HepG2 (cell line): ENCODE data around the gene INO80C. TPM values are rescaled to one million over a fixed set of nuclear protein-coding genes. Genes with fewer than 3 reads are reported as not detected.

Experiments used
- CAMTA2 ChIP-seq: sonication (generic); formaldehyde crosslinking; IDR thresholded peaks from 2 replicates; pipeline ENCODE4 v1.4.0; 2020; ENCODE audit warnings: mild to moderate bottlenecking, missing genetic modification reagents, borderline replicate concordance
- DBP ChIP-seq: sonication (generic); formaldehyde crosslinking; IDR thresholded peaks from 2 replicates; pipeline ENCODE4 v1.4.0; 2020; ENCODE audit warnings: missing genetic modification reagents; ENCODE audit errors: not compliant biosample characterization
- HES4 ChIP-seq: sonication (generic); formaldehyde crosslinking; IDR thresholded peaks from 2 replicates; pipeline ENCODE4 v1.9.0; 2021; ENCODE audit warnings: mild to moderate bottlenecking, missing genetic modification reagents, borderline replicate concordance
- HNF4A ChIP-seq: sonication (generic); formaldehyde crosslinking; IDR thresholded peaks from 2 replicates; pipeline ENCODE4 v1.4.0; 2020; ENCODE audit warnings: missing genetic modification reagents
- HNRNPK ChIP-seq: fragments of 200-400 bp; formaldehyde crosslinking; IDR thresholded peaks from 2 replicates; pipeline ENCODE4 v1.6.1; 2018; ENCODE audit warnings: low read length, low read depth, moderate library complexity, mild to moderate bottlenecking; ENCODE audit not compliant: poor library complexity, severe bottlenecking
- HNRNPLL ChIP-seq: fragments of 200-400 bp; formaldehyde crosslinking; IDR thresholded peaks from 2 replicates; pipeline ENCODE4 v1.6.1; 2017; ENCODE audit warnings: mild to moderate bottlenecking, low read depth, low read length; ENCODE audit not compliant: poor library complexity, severe bottlenecking
- IKZF4 ChIP-seq: sonication (generic); formaldehyde crosslinking; IDR thresholded peaks from 2 replicates; pipeline ENCODE4 v1.5.1; 2020; ENCODE audit warnings: borderline replicate concordance, mild to moderate bottlenecking, low read depth, missing genetic modification reagents; ENCODE audit errors: not compliant biosample characterization
- KDM6A ChIP-seq: IDR thresholded peaks from 2 replicates; pipeline ENCODE4 v1.6.1; 2016; ENCODE audit warnings: low read depth
- MAFG ChIP-seq: sonication (generic); formaldehyde crosslinking; IDR thresholded peaks from 2 replicates; pipeline ENCODE4 v1.5.1; 2020; ENCODE audit warnings: mild to moderate bottlenecking, missing genetic modification reagents
- MIER3 ChIP-seq: IDR thresholded peaks from 2 replicates; pipeline ENCODE4 v1.6.1; 2016; ENCODE audit warnings: missing compliant biosample characterization, borderline replicate concordance
- NFE2L1 ChIP-seq: sonication (generic); formaldehyde crosslinking; IDR thresholded peaks from 2 replicates; pipeline ENCODE4 v1.4.0; 2020; ENCODE audit warnings: missing genetic modification reagents, mild to moderate bottlenecking, borderline replicate concordance
- NKX3-1 ChIP-seq: sonication (generic); formaldehyde crosslinking; IDR thresholded peaks from 2 replicates; pipeline ENCODE4 v1.5.0; 2020; ENCODE audit warnings: missing genetic modification reagents
- POGK ChIP-seq: sonication (generic); formaldehyde crosslinking; conservative IDR thresholded peaks from 2 replicates; pipeline ENCODE4 v1.8.0; 2022; ENCODE audit warnings: mild to moderate bottlenecking, moderate library complexity, missing genetic modification reagents
- SNAI1 ChIP-seq: sonication (generic); formaldehyde crosslinking; IDR thresholded peaks from 2 replicates; pipeline ENCODE4 v1.5.0; 2020; ENCODE audit warnings: mild to moderate bottlenecking, missing genetic modification reagents, borderline replicate concordance
- SP2 ChIP-seq: sonication (generic); formaldehyde crosslinking; IDR thresholded peaks from 2 replicates; pipeline ENCODE4 v1.5.1; 2020; ENCODE audit warnings: mild to moderate bottlenecking, missing genetic modification reagents
- U2AF1 ChIP-seq: fragments of 200-400 bp; formaldehyde crosslinking; optimal IDR thresholded peaks from 2 replicates; pipeline ENCODE3; 2017; ENCODE audit warnings: mild to moderate bottlenecking, low read depth, low read length
- ZC3H4 ChIP-seq: sonication (generic); formaldehyde crosslinking; IDR thresholded peaks from 2 replicates; pipeline ENCODE4 v1.4.0; 2020; ENCODE audit warnings: missing genetic modification reagents, borderline replicate concordance
- ZNF253 ChIP-seq: sonication (generic); formaldehyde crosslinking; IDR thresholded peaks from 2 replicates; pipeline ENCODE4 v1.8.0; 2022; ENCODE audit warnings: mild to moderate bottlenecking, missing genetic modification reagents, borderline replicate concordance
- ZNF3 ChIP-seq: IDR thresholded peaks from 2 replicates; pipeline ENCODE4 v1.7.0; 2017; ENCODE audit warnings: inconsistent platforms
- ZNF331 ChIP-seq: sonication (generic); formaldehyde crosslinking; IDR thresholded peaks from 2 replicates; pipeline ENCODE4 v1.4.0; 2020; ENCODE audit warnings: missing genetic modification reagents
- ZNF670 ChIP-seq: sonication (generic); formaldehyde crosslinking; IDR thresholded peaks from 2 replicates; pipeline ENCODE4 v1.8.0; 2022; ENCODE audit warnings: mild to moderate bottlenecking, missing genetic modification reagents, borderline replicate concordance
- ZNF780A ChIP-seq: sonication (generic); formaldehyde crosslinking; IDR thresholded peaks from 2 replicates; pipeline ENCODE4 v1.8.0; 2022; ENCODE audit warnings: mild to moderate bottlenecking, missing genetic modification reagents, moderate library complexity
- ZSCAN31 ChIP-seq: sonication (generic); formaldehyde crosslinking; IDR thresholded peaks from 2 replicates; pipeline ENCODE4 v1.5.0; 2020; ENCODE audit warnings: low read depth, mild to moderate bottlenecking, missing genetic modification reagents
- polyA plus RNA-seq, 8 experiments: library from polyadenylated mRNA; depleted of rRNA in 3 of 8; stranded (reverse) in 7 of 8; unstranded in 1 of 8; fragments of >200 nt; fragmentation: Illumina TruSeq in 4 of 8; extraction: Trizol in 4 of 8; gene quantifications; 2 replicates each; pipeline versions ENCODE4 v1.2.1 to v1.2.3, GENCODE V29; 2011 to 2016; ENCODE audit warnings: low read depth in 4 of 8, missing spikeins in 1 of 8, mixed read lengths in 1 of 8; ENCODE audit not compliant: insufficient read depth in 1 of 8
- total RNA-seq, 5 experiments: library from RNA; depleted of rRNA; stranded (reverse); fragments of >200 nt; fragmentation: Illumina TruSeq; extraction: Trizol; gene quantifications; 2 replicates each; pipeline ENCODE4 v1.2.3, GENCODE V29; 2016; ENCODE audit warnings: low read depth in 1 of 5
- TF ChIP-seq, protein P1 (sequence below): sonication (generic); formaldehyde crosslinking; IDR thresholded peaks from 2 replicates; pipeline ENCODE4 v1.8.0; 2022; ENCODE audit warnings: low read depth, missing genetic modification reagents

Gene INO80C
- total and polyA plus RNA-seq, 2 of the 13 experiments (the other 11 are each of a cell fraction or from before 2014, with no cell fraction given) = 8.2 to 15.4 TPM

DNA sequence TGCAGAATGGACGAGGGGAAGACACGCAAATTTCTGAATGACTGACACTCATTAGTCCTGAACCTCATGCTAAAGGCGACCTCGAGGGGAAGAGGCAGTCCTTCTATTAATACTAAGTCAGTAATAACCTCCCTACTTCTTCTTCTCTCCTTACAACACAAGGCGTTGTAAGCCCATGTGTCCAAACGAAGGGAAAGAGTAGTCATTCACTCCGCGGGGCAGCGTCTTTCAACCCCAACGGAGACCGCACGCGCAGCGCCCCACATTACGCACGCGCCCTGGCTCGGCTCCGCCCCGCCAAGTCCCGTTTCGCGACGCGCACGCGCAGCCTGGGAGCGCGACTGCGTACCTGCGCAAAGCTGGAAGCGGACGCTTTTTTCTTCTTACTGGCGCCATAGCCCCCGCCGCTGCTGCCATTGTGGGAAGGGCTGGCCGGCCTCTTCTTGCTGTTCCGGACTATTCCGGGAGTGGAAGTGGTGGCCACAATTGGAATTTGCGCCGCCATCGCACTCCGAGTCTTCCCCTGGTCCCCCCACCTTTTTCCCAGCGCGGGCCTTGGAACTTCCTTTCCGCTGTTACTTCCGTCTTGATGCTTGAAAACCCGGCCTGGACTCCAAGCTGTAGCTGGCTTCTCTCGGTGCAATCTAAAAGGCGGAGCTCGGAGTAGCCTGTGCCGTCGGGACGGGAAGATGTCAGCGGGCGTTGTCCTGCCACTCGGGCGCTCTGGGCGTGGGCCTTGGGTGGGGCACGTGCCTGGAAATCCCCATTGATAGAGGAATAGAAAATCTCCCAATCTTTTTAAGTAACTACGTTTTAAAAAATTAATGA is at the start of gene INO80C (continued):
- TF ChIP-seq U2AF1 (no peak), HNF4A (0 out of 2 replicates have a peak, but pooled peaks have one; percentile 36), ZNF331 (CRISPR knock-in tag) (peak; percentile 47; the same call in 1 of the 2 replicates), ZNF3 (CRISPR knock-in tag) (no peak), ZC3H4 (CRISPR knock-in tag) (no peak), ZNF780A (CRISPR knock-in tag) (0 out of 2 replicates have a peak, but pooled peaks have one; percentile 53), HNRNPK (no peak), DBP (no peak), ZSCAN31 (CRISPR knock-in tag) (peak; percentile 56), MIER3 (CRISPR knock-in tag) (0 out of 2 replicates have a peak, but pooled peaks have one; percentile 31), NKX3-1 (CRISPR knock-in tag) (peak; percentile 38; the same call in 1 of the 2 replicates), ZNF253 (CRISPR knock-in tag) (no peak), SNAI1 (CRISPR knock-in tag) (no peak; the same call in 1 of the 2 replicates), HES4 (CRISPR knock-in tag) (peak; percentile 61; the same call in 1 of the 2 replicates), HNRNPLL (peak; percentile 96), POGK (CRISPR knock-in tag) (peak; percentile 88), IKZF4 (no peak), NFE2L1 (CRISPR knock-in tag) (no peak), ZNF670 (CRISPR knock-in tag) (peak; percentile 95), KDM6A (CRISPR knock-in tag) (no peak; the same call in 1 of the 2 replicates), CAMTA2 (CRISPR knock-in tag) (no peak), SP2 (CRISPR knock-in tag) (no peak), MAFG (no peak)
- TF ChIP-seq, protein P1, sequence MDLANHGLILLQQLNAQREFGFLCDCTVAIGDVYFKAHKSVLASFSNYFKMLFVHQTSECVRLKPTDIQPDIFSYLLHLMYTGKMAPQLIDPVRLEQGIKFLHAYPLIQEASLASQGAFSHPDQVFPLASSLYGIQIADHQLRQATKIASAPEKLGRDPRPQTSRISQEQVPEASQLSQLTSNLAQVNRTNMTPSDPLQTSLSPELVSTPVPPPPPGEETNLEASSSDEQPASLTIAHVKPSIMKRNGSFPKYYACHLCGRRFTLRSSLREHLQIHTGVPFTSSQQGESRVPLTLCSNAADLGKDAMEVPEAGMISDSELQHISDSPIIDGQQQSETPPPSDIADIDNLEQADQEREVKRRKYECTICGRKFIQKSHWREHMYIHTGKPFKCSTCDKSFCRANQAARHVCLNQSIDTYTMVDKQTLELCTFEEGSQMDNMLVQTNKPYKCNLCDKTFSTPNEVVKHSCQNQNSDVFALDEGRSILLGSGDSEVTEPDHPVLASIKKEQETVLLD (CRISPR knock-in tag) = peak; percentile 73; the same call in 1 of the 2 replicates
